IPS-NIHi7 (cell line): Measurements from ENCODE around the gene CHST12.
A peak's percentile ranks its signal among the peaks of the same experiment; 100 is the strongest.

Source experiments
- DNase-seq: peaks from one replicate; pipeline ENCODE4 v3.0.0; 2012; ENCODE audit warnings: mixed read lengths; ENCODE audit errors: extremely low spot score

Gene CHST12

GRCh38 chr7:2478399-2478785 is 75.0 kb downstream of the CHST12 start:
- no peak for DNase-seq

GRCh38 chr7:2478800-2479199 is 75.4 kb downstream of the CHST12 start:
- no peak for DNase-seq

DNA sequence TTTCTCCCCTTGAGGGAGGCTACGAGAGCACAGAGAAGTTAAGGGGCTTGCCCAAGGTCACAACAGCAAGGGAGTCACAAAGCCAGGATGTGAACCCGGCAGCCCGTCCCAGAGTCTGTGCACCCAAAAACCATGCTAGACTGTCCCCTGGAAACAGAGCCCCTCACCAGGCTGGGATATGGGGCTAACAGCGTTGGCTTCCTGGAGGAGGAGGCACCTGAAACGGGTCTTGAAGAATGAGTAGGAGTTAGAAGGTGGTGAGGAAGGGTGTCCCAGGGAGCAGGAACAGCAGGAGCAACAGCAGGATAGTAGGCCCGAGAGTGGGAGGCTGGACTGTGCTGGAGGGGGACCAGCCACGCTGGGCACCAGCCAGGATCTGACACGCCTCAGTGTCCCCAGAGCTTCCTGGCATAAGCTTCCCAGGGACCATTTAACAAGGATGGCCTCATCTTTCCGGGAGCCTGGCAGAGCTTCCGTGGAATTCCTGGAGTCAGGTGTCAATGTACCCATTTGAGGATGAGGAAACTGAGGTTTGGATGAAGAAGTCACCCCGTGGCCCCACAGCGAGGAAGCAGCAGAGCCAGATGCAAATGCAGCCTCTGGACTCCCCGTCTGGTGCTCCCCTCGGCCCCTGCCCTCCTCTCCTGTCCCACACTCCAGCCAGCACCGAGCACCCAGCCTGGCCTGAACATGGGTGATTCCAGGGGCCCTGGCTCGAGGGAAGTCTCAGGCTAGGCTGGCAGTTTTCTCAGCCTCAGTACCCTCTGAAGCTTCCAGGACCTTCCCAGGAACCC is 76.1 kb downstream of the CHST12 start:
- DNase-seq: no peak

DNA sequence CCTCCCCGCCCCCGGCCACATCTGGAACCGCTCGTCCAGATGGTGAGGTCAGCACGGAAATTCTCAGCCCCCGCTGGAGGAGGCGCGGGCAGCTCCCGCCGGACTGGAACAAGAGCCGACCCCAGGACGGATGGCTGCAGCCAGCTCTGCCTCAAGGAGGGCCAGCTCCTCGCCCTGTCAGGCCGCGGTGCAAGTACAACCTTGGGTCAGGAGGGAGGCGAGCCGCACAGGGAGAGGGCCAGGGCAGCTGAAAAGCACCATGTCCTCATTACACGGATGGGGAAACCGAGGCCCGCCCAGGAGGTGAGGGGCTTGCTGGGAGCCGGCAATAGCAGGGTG is 76.6 kb downstream of the CHST12 start:
- no peak for DNase-seq

DNA sequence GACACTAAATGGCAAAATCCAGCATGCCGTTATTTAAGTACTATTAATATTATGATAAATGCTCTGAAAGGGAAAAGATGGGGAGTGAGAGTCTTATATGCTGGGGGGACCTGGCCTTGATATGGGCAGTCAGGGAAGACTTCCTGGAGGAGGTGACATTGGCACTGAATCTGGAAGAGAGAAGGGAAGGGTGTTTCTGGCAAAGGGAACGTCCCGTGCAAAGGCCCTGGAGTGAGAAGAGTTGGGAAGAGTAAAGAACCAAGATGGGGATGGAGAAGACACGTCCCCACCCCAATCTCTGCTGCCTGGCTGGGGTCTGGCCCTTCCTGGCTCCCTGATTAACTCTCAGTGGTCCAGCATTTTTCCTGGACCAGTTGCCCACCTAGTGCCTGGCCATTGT is 77.8 kb downstream of the CHST12 start:
- DNase-seq: no peak

DNA sequence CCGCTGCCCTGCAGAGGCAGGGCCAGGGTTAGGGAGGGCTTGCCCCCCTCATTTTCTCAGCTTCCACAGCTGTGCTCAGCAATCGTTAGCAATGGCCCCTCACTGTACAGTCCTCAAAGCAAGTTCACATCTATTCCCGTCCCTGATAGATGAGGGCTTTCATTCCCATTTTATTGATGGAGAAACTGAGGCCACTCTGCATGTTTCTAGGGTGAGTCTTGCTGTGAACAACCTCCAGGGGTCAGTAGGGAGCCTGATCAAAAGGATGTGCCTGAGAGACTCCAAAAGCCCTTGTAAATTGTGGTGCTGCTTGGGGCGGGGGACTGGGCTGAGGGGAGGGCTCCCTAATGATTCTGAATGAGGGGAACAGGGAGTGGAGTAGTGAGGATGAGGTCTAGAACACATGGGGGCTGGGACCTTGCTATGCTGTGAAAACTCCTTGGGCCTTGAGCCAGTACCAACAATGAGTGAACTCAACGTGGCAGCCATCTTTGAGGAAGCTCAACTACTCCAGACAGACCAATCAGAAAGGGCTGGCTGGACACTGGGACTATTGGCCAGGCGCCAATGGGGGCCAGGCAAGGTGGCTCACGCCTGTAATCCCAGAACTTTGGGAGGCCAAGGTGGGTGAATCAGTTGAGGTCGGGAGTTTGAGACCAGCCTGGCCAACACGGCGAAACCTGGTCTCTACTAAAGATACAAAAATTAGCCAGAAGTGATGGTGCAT is 79.5 kb downstream of the CHST12 start:
- no peak for DNase-seq

- no peak for DNase-seq
These were observed 80.1 kb downstream of the CHST12 start for GRCh38 chr7:2483494-2483893.

DNA sequence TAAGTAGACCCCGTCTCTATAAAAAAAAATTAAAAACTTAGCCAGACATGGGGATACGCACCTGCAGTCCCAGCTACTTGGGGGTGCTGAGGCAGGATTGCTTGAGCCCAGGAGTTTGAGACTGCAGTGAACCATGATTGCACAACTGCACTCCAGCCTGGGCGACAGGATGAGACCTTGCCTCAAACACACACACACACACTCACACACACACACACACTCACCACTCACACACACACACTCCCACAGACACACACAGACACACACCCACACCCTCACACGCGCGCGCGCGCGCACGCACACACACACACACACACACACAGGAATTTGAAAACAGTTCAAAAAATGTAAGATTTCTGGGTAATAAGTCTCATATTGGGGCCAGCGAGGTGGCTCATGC is 81.5 kb downstream of the CHST12 start:
- DNase-seq: no peak

GRCh38 chr7:2487586-2488271 is 84.3 kb downstream of the CHST12 start:
- no peak for DNase-seq

GRCh38 chr7:2488272-2488645 is 84.8 kb downstream of the CHST12 start:
- DNase-seq: no peak

DNA sequence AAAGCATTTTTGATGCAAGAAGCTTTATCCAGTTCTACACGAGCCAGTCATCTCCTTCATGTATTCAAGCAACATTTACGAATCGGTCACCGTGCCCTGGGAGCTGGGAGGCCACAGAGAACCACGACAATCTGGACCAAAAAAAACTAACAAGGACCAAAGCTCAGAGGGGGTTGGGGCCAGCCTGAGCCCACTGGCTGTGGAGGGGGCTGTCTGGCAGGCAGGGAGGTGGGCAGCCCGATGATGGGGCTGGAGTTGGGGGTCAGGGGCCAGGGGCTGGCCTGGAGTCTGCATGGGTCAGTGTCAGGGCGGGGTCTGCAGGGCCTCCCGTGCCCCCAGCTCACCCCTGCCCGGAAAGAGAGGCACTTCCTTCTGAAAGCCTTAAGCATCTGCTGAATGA is 85.3 kb downstream of the CHST12 start:
- no peak for DNase-seq

GRCh38 chr7:2490181-2490651 is 86.8 kb downstream of the CHST12 start:
- DNase-seq: no peak

DNA sequence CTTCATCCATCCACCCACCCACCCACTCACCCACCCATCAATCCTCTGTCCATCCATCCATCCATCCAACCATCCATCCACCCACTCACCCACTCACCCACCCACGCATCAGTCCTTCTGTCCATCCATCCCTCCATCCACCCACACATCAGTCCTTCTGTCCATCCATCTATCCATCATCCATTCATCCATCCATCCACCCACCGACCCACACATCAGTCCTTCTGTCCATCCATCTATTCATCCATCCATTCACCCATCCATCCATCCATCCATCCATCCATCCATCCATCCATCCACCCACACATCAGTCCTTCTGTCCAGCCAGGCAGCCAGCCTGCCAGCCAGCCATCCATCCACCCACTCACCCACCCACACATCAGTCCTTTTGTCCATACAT is 88.6 kb downstream of the CHST12 start:
- DNase-seq: no peak

GRCh38 chr7:2493205-2494164 is 90.1 kb downstream of the CHST12 start:
- DNase-seq: no peak

DNA sequence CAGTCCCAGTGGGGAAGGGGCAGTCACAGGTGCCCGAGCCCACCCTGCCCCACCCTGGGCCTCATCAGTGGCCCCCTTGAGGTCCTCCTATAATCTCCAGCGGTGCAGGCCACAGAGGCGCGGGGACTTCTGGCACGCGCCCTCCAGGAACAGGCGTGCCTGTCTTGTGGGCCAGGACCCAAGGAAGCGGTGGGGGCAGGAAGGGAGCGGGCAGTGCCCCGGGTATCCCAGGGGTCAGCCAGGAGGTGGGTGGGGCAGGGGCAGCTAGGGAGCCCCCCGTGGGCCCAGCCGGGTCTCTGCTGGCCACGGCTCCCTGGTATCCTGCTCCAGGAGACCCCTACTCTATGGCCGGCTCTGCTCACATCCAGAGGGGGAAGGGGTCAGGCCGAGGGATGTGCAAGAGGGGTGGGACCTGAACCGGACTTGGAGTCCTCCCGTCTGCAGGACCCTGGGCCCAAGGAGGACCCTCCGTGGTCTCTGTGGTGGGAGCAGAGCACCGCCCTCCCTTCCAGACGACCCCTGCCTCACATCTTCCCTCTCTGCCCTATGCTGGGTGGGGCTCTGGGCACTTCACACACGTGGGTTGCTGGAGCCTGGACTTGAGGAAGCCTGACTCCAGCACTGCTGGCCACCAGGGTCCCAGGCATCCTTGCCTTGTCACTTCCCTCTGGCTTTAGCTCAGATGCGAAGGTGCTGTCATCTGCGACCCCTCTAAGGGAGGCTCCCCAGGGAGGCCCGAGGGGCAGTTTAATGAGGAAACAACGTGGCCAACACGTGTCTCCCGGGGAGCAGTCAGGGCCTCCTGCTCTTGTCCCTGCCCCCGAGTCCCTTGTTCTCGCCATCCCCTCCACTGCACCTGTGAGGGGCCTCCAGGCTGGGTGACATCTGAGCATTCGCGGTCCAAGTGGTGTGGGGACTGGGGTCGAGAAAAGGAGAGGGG is 91.0 kb downstream of the CHST12 start:
- DNase-seq: no peak

DNA sequence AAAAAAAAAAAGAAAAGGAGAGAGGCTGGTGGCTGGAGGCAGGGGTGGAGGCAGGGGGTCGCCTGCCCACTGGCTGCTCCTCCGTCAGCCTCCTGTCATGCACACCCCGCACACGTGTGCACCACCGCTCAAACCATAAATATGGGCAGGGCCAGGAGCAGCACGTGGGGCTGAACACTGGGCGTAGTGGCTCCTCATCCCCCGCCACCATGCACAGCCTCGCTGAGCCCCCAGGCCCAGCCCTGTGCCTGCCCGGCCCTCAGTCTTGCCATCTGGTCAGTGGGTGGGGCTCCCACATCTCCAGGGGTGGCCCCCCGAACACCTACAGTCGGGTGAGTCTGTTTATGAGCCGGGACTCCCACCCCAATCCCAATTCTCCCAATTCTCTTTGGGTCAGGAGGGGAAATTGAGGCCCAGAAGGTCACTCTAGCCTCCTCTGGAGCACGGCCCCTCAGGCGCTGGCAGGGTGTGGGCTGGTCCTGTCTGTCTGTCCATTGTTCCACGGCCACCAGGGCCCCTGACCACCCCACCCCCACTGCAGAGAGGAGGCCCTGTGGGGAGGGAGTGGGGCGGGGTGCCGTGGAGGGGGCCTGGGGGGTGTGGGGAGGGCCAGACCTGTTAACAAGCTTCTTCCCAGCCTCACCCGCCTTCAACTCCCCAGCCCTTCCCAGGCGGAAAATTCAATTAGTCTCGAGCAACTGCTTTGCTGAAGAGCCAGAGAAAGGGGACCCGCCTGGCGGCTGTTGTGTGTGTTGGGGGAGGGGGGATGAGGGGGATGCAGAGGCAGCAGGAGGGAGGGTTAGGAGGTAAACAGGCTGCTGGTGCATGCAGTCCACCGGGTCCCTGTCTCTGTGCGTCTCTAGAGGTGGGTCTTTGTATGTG is 92.2 kb downstream of the CHST12 start:
- DNase-seq: peak; percentile 82

- no peak for DNase-seq
These were observed 93.0 kb downstream of the CHST12 start for GRCh38 chr7:2496375-2496774.

GRCh38 chr7:2497065-2497464 is 93.7 kb downstream of the CHST12 start:
- DNase-seq: no peak

DNA sequence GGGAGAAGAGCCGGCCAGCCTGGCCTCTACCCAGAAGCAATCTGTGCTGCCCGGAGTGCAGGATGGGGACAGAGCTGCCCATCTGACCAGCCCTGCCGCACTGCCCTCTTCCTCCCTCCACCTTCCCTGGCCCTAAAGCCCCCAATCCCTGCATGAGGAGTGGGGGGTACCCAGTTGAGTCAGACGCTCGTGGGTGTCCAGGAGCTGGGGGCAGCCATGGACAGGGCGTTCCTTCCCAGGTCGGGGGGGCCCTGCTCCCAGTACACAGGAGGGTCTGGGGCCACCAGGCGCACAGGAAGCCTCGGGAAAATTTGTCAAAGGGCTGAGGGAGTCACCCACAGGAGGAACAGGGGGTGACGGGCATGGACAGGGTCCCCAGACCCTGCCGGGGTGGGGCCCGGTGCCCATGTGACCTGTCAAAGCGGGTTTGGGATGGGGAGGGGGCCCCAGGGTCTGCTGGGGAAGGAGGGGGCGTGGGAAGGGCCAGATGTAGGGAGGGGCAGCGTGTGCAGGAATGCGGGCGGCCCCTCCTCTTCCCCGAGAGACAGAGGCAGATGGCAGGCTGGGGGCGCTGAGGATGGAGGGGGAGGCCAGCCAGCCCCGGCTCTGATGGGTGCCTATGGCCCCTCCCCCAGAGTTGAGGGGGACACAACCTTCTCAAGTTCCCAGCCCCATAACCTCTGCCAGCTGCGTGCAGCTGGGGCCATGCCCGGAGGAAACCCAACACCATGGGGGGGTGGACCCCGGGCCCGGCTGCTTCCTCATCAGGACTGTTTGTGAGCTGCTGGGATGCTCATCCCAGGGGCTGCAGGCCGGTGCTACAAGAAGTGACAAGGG is 94.3 kb downstream of the CHST12 start:
- DNase-seq: no peak
